ENCODE measurements around the gene SERPINB1. TPM values are rescaled to one million over a fixed set of nuclear protein-coding genes. Genes with fewer than 3 reads are reported as not detected.
A peak's percentile ranks its signal among the peaks of the same experiment; 100 is the strongest.

SERPINB1 gene
- total RNA-seq, 1 experiment from 2014 or later = 18.4 TPM

GRCh38 chr6:2865694-2866151 lies 24.1 kb upstream of the SERPINB1 start:
- no peaks in the 10 kb centered on the region for H3K27me3 ChIP-seq (ENCODE audit: insufficient read depth, low read length)
- Mint-ChIP-seq H3K27me3 (ENCODE audit: low read depth) (no peaks in the 10 kb centered on the region), H3K4me3 (peak overlapping the region; percentile 19 to 55; a peak in 4 of 5 replicates), H3K9me3 (peaks cover 0 to 2% of the 10 kb centered on the region in 2 experiments; a peak in 2 of 5 replicates), H3K27ac (peak overlapping the region; percentile 92 to 99 (median 98)), H3K4me1 (peaks cover 65 to 68% of the 10 kb centered on the region in 2 experiments), H3K36me3 (ENCODE audit: insufficient read depth in 1 of 3, low read depth in 3 of 3) (peaks cover 3 to 5% (median 4%) of the 10 kb centered on the region in 3 experiments; a peak in 2 of 7 replicates)
- H4K91ac ChIP-seq (ENCODE audit: insufficient read length, low read depth, low read length) = no peak overlapping the region
- DNase-seq = no peak
- no peak overlapping the region for H2BK20ac ChIP-seq (ENCODE audit: low read depth, low read length, poor library complexity, severe bottlenecking)
- no CpG with 5 or more reads among the region's 4 CpGs for WGBS (ENCODE audit: extremely low coverage, insufficient read length, low lambda C conversion rate)
- H3K14ac ChIP-seq (ENCODE audit: insufficient read depth, low read length) = no peak overlapping the region; the same call in 1 of the 2 replicates
- peak overlapping the region; percentile 35 for H3K18ac ChIP-seq (ENCODE audit: insufficient read length, low read depth, low read length)
- H4K5ac ChIP-seq (ENCODE audit: insufficient read length, low read depth, low read length) = no peak overlapping the region
- H2AFZ ChIP-seq (ENCODE audit: low read length) = no peak overlapping the region
- no peaks in the 10 kb centered on the region for H3K23me2 ChIP-seq (ENCODE audit: insufficient read length, low read depth, low read length, poor library complexity, severe bottlenecking)
- H3K4me2 ChIP-seq (ENCODE audit: insufficient read depth, insufficient read length, low read length) = peak overlapping the region; percentile 38
- no peak overlapping the region for H4K8ac ChIP-seq (replicated peaks; ENCODE audit: insufficient read length, low read depth, low read length)
- H3K27ac ChIP-seq (ENCODE audit: insufficient read length, low read depth, low read length) = peak overlapping the region; percentile 95
- H3K9ac ChIP-seq (ENCODE audit: extremely low read depth, insufficient read length, low read length) = no peak overlapping the region
- no peak overlapping the region for H3K4ac ChIP-seq (ENCODE audit: low read depth, low read length)
- H3K79me1 ChIP-seq (ENCODE audit: insufficient read depth, low read depth, low read length, poor library complexity, severe bottlenecking) = no peaks in the 10 kb centered on the region
- no peak overlapping the region for H3K23ac ChIP-seq (ENCODE audit: insufficient read length, low read depth, low read length)
- H2BK5ac ChIP-seq (ENCODE audit: insufficient read length, low read length) = peak overlapping the region; percentile 50
- H2BK120ac ChIP-seq (ENCODE audit: low read depth, low read length, poor library complexity, severe bottlenecking) = no peak overlapping the region
- peaks cover 17% of the 10 kb centered on the region for H3K4me1 ChIP-seq (ENCODE audit: insufficient read depth, low read length)
- no peak for TF ChIP-seq CTCF (conservative IDR thresholded peaks at IDR 0.05)
- H2BK15ac ChIP-seq (ENCODE audit: low read depth, low read length) = no peak overlapping the region
- peak overlapping the region; percentile 22 for H2AK5ac ChIP-seq (ENCODE audit: insufficient read length, low read length)
- no peak overlapping the region for H3K56ac ChIP-seq (ENCODE audit: insufficient read length, low read depth, low read length)
- H3T11ph ChIP-seq (ENCODE audit: low read length) = no peak overlapping the region
- H2BK12ac ChIP-seq (ENCODE audit: insufficient read length, low read depth, low read length) = no peak overlapping the region
- no peaks in the 10 kb centered on the region for H3K79me2 ChIP-seq (ENCODE audit: insufficient read depth, low read length)
- no peaks in the 10 kb centered on the region for H3K9me3 ChIP-seq (ENCODE audit: control insufficient read depth, low read depth, low read length)
- no peaks in the 10 kb centered on the region for H4K20me1 ChIP-seq (ENCODE audit: control insufficient read depth, insufficient read depth, insufficient read length)
